DND-41 (cell line): Measurements from ENCODE around the gene TMA16.

Experiments used
- ATAC-seq: fragments of 200-7000 bp; cut with Tn5 transposase; 3 replicates; pipeline ENCODE4 v1.9.1; 2021; ENCODE audit warnings: low read depth; ENCODE audit not compliant: insufficient read depth
- DNase-seq: peaks from one replicate; pipeline ENCODE4 v3.0.0-alpha.2; 2020
- H2AFZ ChIP-seq: 2 replicates; pipeline ENCODE4 v1.6.0; 2012; ENCODE audit warnings: low read depth, low read length
- H3K27ac ChIP-seq: 2 replicates; pipeline ENCODE4 v1.5.1; 2012; ENCODE audit warnings: low read length, inconsistent platforms
- H3K27me3 ChIP-seq: fragments of 200-600 bp; sonication (generic); 2 replicates; pipeline ENCODE4 v1.6.0; 2012; ENCODE audit warnings: low read length, mild to moderate bottlenecking, inconsistent platforms; ENCODE audit not compliant: insufficient read depth, poor library complexity
- H3K36me3 ChIP-seq: 2 replicates; pipeline ENCODE4 v1.5.1; 2012; ENCODE audit warnings: low read length, inconsistent platforms; ENCODE audit not compliant: insufficient read depth
- H3K4me1 ChIP-seq: 2 replicates; pipeline ENCODE4 v1.5.1; 2012; ENCODE audit warnings: mild to moderate bottlenecking, low read length; ENCODE audit not compliant: insufficient read depth
- H3K4me2 ChIP-seq: 2 replicates; pipeline ENCODE4 v1.6.0; 2012; ENCODE audit warnings: mild to moderate bottlenecking, moderate library complexity, low read length, inconsistent platforms; ENCODE audit not compliant: insufficient read depth
- H3K4me3 ChIP-seq, 2 experiments: fragments of 200-600 bp in 1 of 2; shearing (Covaris generic) in 1 of 2; 2 replicates each; pipeline ENCODE4 v1.5.1; 2012 to 2016; ENCODE audit warnings: inconsistent platforms in 2 of 2, low read length in 2 of 2, mild to moderate bottlenecking in 2 of 2, low read depth in 1 of 2, moderate library complexity in 1 of 2
- H3K79me2 ChIP-seq: 2 replicates; pipeline ENCODE4 v1.6.0; 2012; ENCODE audit warnings: low read length, inconsistent platforms; ENCODE audit not compliant: insufficient read depth
- H3K9ac ChIP-seq: 2 replicates; pipeline ENCODE4 v1.6.0; 2012; ENCODE audit warnings: low read depth, mild to moderate bottlenecking, inconsistent platforms, low read length, moderate library complexity
- H3K9me3 ChIP-seq: 2 replicates; pipeline ENCODE4 v1.5.1; 2012; ENCODE audit warnings: low read length, moderate library complexity, mild to moderate bottlenecking, inconsistent platforms; ENCODE audit not compliant: insufficient read depth, severe bottlenecking
- H4K20me1 ChIP-seq: 2 replicates; pipeline ENCODE4 v1.6.0; 2012; ENCODE audit warnings: low read length; ENCODE audit not compliant: insufficient read depth
- EZH2 ChIP-seq: IDR thresholded peaks from 3 replicates; pipeline ENCODE4 v1.6.1; 2012; ENCODE audit warnings: borderline replicate concordance, low read depth, mild to moderate bottlenecking, moderate library complexity, low read length, inconsistent platforms; ENCODE audit not compliant: severe bottlenecking
- TF ChIP-seq, protein P1 (sequence below): IDR thresholded peaks from 2 replicates; pipeline ENCODE4 v1.5.1; 2012; ENCODE audit warnings: borderline replicate concordance, low read length, moderate library complexity, mild to moderate bottlenecking; ENCODE audit not compliant: poor library complexity, severe bottlenecking; ENCODE audit errors: extremely low read depth

Gene TMA16

DNA sequence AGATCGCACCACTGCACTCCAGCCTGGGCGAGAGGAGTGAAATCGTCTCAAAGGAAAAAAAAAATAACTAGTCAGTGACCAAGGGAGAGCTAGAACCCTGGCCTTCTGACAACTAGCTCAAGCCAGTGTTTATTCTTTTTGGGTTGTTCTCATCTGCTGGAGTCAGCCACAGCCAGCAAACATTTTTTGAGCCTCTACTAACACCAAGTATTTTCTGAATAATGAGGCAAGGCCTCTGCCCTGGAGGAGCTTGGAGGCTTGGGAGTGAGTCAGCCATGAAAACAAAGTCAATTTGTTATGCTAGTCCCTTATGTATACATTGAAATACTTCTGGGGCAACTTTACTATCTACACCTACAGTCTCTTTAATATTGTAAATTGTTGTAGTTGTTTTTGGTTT, 46.5 kb downstream of the TMA16 start:
- ATAC-seq (no peak), DNase-seq (no peak)
- no peaks in the 10 kb centered on the region for H4K20me1 ChIP-seq
- H3K27me3 ChIP-seq = no peaks in the 10 kb centered on the region
- no peak overlapping the region for H2AFZ ChIP-seq
- no peaks in the 10 kb centered on the region for H3K79me2 ChIP-seq
- H3K9ac ChIP-seq = no peak overlapping the region
- TF ChIP-seq, protein P1, sequence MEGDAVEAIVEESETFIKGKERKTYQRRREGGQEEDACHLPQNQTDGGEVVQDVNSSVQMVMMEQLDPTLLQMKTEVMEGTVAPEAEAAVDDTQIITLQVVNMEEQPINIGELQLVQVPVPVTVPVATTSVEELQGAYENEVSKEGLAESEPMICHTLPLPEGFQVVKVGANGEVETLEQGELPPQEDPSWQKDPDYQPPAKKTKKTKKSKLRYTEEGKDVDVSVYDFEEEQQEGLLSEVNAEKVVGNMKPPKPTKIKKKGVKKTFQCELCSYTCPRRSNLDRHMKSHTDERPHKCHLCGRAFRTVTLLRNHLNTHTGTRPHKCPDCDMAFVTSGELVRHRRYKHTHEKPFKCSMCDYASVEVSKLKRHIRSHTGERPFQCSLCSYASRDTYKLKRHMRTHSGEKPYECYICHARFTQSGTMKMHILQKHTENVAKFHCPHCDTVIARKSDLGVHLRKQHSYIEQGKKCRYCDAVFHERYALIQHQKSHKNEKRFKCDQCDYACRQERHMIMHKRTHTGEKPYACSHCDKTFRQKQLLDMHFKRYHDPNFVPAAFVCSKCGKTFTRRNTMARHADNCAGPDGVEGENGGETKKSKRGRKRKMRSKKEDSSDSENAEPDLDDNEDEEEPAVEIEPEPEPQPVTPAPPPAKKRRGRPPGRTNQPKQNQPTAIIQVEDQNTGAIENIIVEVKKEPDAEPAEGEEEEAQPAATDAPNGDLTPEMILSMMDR = no peak
- no peak for TF ChIP-seq EZH2
- no peak overlapping the region for H3K27ac ChIP-seq
- peaks cover 6% of the 10 kb centered on the region for H3K4me1 ChIP-seq
- no peak overlapping the region for H3K4me2 ChIP-seq
- no peaks in the 10 kb centered on the region for H3K9me3 ChIP-seq
- H3K4me3 ChIP-seq = no peak overlapping the region
- no peaks in the 10 kb centered on the region for H3K36me3 ChIP-seq

DNA sequence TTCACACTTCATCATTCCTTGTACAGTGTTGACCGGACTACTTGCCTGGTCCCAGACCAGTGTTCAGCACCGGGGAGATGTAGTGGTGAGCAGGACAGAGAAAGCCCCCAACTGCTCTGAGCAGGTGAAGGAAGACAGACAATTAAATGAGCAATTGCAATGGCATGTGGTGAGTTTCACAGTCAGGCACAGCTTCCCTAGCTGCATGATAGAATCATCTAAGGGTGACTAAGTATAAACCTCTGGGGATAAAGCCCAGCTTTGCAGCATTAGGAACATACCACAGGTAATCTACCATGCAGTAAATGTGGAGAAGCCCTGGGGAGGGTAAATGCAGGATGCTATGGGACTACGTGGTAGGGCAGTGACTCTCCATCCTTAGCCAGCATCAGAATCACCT, 47.8 kb downstream of the TMA16 start:
- no peak overlapping the region for H3K27ac ChIP-seq
- H4K20me1 ChIP-seq = no peaks in the 10 kb centered on the region
- H3K36me3 ChIP-seq = no peaks in the 10 kb centered on the region
- no peaks in the 10 kb centered on the region for H3K9me3 ChIP-seq
- no peak overlapping the region for H3K4me3 ChIP-seq
- no peaks in the 10 kb centered on the region for H3K79me2 ChIP-seq
- peaks cover 6% of the 10 kb centered on the region for H3K4me1 ChIP-seq
- H3K9ac ChIP-seq = no peak overlapping the region
- no peaks in the 10 kb centered on the region for H3K27me3 ChIP-seq
- TF ChIP-seq, protein P1 = no peak
- no peak for TF ChIP-seq EZH2
- DNase-seq (no peak), ATAC-seq (0 out of 3 replicates have a peak, but pooled peaks have one; percentile 3)
- H3K4me2 ChIP-seq = no peak overlapping the region
- no peak overlapping the region for H2AFZ ChIP-seq

DNA sequence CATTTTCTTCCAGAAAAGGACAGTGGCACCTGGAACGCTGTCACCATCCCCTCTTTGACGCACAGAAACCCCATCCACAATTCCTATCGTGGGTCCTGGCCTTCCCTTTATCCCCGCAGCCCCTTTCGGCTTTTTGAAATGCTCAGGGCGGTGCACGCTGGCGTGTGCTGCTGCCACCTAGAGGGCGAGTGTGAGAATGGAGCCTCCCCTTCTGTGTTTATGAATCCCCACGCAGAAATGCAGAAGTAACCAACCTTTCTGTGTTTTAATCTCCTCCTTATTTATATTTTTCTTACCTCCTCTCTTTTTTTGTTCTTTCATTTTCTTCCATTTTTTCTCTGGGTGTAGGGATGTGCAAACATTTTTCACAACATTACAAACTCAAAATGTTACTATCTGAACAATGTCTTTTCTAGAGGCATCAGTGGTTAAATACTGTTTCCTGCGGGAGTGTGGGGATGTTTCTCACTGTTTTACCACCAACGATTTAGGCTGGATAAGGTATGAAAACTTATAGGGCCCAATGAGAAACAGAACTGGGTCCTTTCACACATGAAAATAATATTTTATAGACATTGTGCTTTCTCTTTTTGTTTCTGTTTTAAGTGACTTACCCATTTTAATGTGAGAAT, 50.0 kb downstream of the TMA16 start:
- no peaks in the 10 kb centered on the region for H3K36me3 ChIP-seq
- TF ChIP-seq EZH2 = no peak
- TF ChIP-seq, protein P1 = peak; percentile 91
- no peaks in the 10 kb centered on the region for H3K9me3 ChIP-seq
- H3K27ac ChIP-seq = no peak overlapping the region
- no peaks in the 10 kb centered on the region for H3K27me3 ChIP-seq
- H3K4me2 ChIP-seq = peak overlapping the region; percentile 67
- peak overlapping the region; percentile 65 for H2AFZ ChIP-seq
- peak; percentile 93 for ATAC-seq
- peak overlapping the region in 1 of 2 experiments; percentile 49; a peak in 2 of 4 replicates for H3K4me3 ChIP-seq
- peak overlapping the region; percentile 27; the same call in 1 of the 2 replicates for H3K9ac ChIP-seq
- no peaks in the 10 kb centered on the region for H4K20me1 ChIP-seq
- peak; percentile 66 for DNase-seq
- H3K4me1 ChIP-seq = peaks cover 6% of the 10 kb centered on the region
- H3K79me2 ChIP-seq = no peaks in the 10 kb centered on the region
